ENCODE results near the gene PANX2.

Gene PANX2

DNA sequence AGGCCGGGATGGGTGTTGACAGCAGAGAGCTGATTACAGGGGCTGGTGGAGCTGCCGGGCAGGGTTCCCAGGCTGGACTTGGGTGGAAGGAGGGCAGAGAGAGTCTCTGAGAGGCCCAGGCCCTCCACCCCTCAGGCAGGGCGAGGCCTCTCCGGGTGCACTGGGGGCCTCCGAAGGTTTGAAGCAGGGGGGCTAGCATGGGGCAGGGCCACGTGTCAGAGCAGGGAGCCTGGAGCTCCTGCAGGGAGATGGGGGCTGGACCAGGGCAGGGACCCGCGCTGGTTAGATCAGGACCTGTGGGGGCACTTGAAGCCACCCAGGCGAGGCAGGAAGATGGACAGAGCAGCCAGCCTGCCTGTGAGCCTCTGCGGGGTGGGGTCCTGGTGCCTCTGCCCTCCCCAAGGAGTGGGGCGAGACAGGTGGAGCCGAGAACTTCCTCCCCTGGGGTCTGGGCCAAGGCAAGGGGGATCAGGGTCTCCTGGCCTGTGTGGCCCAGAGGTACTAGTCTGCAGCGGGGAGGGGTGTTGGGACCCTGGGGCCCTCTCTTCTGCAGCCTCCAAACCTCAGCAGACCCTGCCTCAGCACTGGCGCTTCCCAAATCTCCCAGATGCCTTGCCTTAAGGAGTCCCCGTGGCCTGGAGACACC lies 911 bp downstream of the PANX2 start:
- DNase-seq, result no peak

DNA sequence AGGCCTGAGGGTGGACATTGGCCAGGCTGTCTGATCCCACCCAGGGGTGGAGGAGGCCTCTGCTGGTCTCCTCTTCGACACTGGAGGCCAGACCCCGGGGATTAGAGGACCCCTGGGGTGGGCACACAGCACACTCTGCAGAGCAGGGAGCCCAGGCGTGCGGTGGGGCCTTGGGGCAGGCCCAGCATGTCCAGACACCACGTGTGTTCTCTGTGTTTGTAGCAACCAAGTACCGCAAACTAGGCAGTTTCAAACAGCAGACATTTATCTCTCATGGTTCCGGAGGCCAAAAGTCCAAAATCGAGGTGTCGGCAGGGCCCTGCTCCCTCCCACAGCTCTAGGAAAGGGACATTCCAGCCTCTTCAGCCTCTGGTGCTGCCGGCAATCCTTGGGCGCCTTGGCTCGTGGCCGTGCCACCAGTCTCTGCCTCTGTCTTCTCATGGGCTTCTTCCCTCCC lies 1.5 kb downstream of the PANX2 start:
- DNase-seq, result no peak

DNA sequence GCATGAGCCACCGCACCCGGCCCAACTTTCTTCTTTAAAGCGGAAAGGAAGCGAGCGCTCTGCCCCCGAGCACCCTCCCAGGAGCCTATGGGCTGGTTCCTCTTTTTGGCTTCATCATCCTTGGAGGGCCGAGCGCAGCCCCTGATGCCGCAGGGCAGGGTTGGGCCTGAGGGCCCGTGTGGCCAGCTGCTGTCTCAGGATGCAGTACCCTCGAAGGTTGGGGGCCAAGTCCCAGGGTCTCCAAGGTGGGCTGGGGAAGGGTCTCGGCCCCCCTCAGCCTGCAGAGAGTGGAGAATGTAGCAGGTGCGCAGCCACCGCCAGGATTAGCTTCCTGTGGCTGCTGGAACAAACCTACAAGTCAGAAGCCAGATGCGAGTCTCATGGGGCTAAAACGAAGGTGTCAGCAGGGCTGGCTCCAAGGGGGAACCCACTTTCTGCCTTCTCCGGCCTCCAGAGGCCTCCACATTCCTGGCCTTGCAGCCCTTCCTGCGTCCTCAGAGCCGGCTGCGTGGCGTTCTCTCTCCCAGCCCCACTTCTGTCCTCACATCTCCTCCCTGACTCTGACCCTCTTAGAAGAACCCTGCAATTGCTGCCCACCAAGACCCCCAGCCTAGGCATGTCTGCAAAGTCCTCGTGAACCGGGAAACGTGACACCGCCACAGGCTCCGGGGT lies 2.9 kb downstream of the PANX2 start:
- DNase-seq, result no peak

DNA sequence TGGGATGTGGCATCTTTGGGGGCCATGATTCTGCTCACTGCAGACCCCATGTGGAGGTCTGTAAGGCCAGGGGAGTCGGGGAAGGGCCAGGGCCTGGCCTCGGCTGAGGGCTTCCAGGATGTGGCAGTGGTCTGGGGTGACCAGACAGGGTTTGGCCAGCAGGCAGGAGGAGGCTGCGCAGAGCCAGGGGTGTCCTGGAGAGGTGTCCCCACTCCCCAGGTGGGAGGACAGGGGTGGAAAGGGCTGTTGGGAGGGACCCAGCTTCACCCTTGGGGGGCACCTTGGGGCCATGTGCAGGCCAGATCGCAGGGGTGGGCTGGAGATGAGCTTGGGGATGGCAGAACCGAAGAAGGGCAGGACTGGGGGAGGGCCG lies 3.4 kb downstream of the PANX2 start:
- DNase-seq, result no peak

DNA sequence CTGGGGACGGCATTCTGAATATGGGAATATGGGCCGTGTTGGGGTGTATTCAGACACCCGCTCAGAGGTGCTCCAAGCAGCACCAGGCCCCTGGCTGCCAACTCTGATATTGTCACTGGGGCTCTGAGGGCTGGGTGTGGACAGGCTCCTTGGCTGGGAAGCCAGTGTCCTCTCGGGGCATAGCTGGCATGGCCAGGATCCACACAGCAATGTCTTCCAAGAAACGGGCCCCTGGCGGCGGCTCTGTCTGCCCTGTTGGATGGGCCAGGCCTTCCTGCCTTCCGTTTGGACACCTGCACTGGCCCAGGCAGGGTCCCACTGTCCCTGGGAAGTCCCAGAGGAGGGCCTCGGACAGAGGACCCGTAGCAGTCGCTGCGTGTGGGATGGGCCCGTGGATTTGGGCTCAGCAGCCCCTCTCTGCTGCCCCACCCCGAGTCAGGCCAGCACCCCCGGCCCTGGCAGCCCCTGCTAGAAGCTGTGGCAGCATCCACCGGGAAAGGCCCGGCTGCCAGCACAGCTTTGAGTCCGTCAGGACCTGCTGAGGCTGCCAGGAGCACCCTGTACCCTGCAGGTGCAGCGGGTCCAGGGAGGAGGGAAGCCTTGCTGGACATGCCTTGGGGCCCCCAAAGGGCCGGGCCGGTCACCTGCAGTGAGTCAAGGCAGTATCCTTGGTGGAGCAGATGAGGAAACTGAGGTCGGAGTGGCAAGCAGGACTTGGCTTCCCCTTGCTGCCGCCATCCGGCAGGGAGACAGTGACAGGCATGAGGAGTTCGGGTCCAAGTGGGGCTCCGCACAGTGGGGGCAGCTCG lies 4.1 kb downstream of the PANX2 start:
- DNase-seq, result no peak

DNA sequence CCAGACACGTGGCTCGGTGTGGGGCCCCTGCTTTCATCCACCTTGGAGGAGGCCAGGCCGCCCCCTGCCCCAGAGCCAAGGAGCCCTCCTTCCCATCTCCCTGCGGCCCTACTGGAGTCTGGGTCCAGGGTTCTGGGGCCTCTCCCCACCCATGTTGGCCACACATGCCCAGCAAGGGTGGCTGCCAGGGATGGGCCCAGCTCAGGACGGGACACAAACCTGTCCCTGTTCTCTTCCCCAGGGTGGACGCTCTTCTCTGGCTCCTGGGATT lies 4.6 kb downstream of the PANX2 start:
- no peak for DNase-seq

DNA sequence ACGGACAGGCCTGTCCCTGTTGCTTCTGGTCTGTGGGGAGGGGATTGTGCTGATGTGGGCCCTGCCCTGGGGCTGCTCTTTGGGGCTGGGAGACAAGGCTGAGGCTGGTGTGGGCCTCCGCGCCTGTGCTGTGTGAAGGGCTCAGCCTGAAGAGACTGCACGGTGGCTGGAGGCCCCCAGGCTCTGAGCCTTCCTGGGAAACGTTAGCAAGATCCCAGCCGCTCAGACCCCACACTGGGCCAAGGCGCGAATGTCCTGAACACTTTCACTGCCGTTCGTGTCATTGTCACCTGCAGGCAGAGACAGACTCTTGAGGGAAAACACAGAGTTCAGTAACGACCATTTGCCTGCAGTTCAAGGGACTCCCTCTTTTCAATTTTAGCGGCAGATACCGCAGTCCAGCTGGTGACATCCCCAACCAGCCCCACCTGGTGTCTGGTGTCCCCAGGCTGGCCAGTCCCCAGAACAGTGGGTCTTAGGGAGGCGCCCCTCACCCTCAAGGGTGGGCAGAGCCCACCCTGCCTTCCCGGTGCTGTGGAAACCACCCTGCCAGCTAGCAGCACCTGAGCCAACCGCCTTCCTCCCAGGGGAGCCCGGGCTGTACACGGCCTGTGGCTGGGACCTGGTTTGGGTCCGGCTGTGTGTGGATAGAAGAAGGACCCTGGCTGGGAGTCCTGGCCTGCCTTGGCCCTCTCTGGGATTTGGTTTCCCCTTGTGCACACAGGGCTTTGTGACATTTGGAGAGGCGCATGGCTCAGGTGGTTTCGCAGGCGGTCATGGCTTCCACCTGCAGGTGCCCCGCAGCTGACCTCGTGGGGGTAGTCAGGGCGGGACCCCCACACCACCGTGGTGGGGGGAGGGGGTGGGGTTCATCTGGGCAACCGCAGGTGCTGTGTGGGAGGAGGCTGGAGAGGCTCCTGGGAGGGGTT lies 5.7 kb downstream of the PANX2 start:
- DNase-seq, result no peak

DNA sequence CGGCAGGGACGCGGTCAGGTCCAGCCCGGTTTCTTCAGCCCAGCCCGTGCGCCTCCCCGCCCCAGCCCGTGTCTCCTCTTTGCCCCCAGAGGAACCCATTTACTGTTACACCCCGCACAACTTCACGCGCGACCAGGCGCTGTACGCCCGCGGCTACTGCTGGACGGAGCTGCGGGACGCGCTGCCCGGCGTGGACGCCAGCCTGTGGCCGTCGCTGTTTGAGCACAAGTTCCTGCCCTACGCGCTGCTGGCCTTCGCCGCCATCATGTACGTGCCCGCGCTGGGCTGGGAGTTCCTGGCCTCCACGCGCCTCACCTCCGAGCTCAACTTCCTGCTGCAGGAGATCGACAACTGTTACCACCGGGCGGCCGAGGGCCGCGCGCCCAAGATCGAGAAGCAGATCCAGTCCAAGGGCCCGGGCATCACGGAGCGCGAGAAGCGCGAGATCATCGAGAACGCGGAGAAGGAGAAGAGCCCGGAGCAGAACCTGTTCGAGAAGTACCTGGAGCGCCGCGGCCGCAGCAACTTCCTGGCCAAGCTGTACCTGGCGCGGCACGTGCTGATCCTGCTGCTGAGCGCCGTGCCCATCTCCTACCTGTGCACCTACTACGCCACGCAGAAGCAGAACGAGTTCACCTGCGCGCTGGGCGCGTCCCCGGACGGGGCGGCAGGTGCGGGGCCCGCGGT lies 6.5 kb downstream of the PANX2 start:
- DNase-seq, result no peak

DNA sequence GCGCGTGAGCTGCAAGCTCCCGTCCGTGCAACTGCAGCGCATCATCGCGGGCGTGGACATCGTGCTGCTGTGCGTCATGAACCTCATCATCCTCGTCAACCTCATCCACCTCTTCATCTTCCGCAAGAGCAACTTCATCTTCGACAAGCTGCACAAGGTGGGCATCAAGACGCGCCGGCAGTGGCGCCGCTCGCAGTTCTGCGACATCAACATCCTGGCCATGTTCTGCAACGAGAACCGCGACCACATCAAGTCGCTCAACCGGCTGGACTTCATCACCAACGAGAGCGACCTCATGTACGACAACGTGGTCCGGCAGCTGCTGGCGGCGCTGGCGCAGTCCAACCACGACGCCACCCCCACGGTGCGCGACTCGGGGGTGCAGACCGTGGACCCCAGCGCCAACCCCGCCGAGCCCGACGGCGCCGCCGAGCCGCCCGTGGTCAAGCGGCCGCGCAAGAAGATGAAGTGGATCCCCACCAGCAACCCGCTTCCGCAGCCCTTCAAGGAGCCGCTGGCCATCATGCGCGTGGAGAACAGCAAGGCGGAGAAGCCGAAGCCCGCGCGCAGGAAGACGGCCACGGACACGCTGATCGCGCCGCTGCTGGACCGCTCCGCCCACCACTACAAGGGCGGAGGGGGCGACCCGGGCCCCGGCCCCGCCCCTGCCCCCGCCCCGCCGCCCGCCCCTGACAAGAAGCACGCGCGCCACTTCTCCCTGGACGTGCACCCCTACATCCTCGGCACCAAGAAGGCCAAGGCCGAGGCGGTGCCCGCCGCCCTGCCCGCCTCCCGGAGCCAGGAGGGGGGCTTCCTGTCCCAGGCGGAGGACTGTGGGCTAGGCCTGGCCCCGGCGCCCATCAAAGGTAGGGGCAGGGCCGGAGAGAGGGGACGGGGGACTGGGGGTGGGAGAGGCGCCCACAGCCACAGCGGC lies 7.3 kb downstream of the PANX2 start:
- DNase-seq, result no peak

DNA sequence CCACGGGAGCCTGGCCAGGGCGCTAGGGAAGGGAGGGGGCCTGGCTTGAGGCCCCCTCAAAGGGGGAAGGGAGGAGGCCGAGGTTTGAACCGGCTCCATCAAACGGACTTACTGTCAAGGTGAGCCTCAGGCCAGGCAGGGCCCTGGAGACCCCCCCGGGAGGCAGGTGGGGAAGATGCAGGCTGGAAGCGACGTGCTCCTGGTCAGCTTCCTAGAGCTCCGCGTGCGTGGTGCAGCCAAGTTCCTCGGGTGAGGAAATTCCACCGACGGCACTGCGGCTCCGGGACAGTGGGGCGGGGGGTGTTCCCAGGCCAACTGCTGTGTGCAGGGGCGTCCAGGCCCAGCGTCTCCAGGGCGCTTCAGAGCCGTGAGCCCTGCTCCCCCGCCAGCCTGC lies 7.9 kb downstream of the PANX2 start:
- no peak for DNase-seq

DNA sequence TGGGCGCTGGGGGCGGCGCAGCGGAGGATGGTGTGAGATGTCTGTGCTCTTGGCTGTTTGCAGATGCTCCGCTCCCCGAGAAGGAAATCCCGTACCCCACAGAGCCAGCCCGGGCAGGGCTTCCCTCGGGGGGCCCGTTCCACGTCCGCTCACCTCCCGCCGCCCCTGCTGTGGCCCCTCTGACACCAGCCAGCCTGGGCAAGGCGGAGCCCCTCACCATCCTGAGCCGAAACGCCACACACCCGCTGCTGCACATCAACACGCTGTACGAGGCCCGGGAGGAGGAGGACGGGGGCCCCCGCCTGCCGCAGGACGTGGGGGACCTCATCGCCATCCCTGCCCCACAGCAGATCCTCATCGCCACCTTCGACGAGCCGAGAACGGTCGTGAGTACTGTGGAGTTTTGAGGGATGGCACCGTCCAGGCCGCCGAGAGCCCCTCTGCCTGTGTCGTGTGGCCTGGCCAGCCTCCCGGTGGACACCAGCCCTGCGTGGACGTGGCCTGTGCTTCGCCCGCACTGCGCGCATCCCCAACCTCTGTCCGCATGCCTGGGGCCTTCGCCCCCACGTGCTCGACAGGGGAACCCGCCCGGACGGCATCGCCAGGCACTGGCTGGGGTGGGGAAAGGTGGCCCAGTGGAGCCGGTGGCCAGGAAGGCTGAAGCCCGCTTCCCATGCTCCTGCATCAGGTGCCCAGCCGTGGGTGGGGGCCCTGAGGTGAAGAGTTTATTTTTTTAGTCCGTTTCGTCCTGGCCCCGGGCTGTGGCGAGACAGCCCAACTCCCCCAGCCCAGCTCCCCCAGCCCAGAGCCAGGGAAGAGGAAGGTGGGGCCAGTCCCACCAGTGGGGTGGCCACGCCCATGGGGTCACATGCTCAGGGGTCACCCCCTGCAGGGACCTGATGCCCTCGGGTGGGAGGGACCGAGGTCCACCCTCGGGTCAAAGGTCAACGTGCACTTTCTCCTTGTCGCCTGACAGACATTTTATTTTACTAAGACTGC lies 8.6 kb downstream of the PANX2 start:
- DNase-seq, result peak in 1 of 5 experiments; percentile 7

DNA sequence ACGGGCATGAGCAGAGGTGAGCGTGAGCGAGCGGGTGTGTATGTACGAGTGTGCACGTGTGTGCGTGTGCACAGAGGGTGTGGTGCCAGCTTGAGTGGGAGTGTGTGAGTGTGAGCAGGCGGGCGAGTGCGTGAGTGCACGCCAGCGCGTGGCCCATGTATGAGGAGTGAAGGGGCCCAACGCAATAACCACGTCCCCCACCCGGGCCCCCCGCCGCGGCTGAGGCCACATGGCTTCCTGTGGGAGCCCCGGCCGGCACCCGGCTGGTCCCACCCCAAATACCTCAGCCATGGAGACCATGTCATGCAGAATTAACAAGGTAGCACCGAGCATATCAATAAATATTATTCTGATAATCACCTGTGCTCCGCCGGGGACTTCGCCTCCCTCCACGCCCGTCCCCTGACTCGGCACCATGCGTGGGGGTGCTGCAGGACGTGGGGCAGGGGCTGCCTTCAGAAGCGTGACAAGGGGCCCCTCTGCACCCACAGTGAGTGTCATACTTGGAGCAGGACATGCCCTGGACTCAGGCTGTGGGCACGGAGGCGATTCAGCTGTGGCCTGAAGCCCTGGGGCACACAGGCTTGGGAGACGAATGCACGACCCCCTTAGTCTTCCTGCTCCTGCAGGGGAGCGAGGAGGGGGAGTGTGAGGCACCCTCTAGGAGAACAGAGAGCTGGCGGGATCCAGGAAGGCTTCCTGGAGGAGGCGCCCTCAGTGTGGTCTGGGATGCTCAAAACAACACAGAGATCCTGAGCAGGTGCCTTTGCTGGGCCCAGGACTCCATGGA lies 9.6 kb downstream of the PANX2 start:
- DNase-seq, result peak in 1 of 5 experiments; percentile 3

DNA sequence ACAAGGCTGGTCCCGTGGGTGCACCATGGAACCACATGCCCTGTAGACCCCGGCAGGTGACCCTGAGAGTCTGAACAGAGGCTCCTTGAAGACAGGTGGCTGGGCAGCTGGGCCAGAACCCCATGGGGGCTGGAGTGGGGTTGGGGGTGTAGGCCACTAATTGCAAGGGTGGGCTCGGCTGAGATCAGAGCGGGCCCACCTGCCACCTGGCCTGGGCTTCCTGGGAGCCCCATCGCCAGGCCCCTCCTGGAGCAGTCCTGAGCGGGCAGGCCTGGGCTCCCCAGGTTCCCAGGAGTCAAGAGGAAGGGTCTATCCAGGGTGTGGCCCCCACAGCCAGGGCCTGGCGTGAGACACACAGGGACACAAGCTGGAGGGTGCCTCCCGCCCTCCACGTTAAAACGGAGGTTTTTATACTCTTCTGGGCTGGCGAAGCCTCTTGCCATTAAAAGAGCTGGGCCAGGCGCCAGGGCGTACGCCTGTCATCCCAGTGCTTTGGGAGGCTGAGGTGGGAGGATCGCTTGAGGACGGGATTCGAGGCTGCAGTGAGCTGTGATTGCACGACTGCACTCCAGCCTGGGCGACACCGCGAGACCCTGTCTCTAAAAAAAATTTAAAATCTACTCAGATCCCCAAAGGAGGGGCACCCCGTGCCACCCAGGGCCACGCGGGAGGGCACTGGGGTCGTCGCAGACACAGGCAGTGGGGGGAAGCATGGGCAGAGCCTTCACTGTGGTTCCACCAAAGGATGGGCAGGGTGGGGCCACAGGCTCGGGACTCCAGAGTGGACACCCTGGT lies 10.4 kb downstream of the PANX2 start:
- peak in 1 of 5 experiments; percentile 4 for DNase-seq

DNA sequence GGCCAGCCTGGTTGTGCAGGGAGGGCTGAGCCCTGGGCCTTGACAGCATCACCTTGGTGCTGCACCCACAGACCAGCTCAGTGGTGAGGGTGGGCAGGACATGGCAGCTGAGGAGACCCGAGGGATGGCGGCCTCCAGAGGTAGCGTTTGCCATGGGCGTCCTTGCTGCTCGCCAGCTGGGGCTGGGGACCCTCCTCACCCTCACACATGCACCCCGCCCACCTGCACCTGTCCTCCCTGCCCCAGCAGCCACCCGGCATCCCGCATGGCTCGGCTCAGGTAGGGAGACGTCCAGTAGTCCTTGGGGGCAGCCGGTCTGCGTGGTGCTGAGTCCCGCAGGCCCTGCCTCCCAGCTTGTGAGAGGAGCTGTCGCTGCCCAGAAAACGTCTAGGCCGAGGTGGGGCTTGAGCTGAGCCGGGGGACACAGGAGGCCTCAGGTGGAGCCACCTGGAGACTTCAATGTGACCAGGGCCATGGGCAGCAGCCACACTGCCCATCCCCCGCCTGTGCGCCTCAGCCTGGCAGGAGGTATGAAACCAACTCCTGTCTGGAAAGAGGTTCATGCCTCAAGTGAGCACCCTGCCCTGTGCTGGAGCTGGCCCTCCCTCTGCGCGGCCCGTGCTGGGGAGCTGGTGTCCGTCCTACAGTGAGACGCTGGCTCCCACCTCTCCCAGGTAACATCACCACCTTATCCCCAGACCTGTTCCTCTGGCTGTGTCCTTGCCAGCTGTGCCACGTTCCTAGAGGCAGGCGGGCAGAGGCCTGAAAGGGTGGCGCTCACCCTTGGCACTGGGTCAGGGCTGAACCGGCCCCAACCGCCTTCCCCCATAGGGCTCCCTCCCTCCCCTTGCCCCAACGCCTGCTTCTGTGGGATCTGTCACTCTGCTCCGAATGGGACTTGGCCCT lies 11.9 kb downstream of the PANX2 start:
- DNase-seq, result no peak

DNA sequence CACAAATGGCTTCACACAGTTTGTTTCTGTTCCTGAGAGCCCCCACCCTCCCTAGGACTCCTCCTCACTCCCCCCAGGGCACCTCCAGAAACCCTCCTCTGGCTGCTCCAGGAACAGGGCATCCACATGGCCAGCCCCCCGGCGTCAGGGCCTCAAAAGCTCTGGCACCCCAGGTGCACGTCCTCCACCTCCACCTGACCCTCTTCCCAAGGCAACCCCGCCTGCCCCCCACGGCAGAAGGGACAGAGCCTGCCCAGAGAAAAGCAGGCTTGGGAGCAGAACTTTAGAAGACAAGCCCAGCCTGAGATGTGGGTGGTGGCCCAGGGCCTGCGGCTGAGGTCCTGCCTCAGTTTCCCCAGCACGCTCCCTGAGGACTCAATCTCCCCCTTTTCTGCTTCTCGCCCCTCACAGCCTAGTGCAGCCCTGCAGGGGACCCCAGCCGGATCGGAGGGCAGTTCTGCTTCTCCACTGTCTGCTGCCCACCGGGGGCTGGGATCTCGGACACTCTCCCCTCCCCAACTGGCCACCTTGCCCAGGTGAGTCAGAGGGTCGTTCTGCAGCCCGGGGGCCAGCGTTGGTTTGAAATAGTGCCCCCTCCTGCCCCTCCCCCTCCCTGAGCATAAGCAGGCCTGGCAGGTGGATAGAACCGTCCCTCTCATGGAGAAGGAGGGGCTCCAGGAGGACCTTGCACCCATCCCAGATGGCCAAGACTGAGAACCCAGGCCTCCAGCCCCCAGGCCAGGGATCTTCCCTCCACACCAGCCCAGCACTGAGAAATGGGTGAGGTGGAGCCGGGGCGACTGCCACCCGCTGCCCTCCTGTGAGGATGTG lies 12.8 kb downstream of the PANX2 start:
- no peak for DNase-seq
